ENCODE results near the gene LDB2.

The LDB2 gene

DNA sequence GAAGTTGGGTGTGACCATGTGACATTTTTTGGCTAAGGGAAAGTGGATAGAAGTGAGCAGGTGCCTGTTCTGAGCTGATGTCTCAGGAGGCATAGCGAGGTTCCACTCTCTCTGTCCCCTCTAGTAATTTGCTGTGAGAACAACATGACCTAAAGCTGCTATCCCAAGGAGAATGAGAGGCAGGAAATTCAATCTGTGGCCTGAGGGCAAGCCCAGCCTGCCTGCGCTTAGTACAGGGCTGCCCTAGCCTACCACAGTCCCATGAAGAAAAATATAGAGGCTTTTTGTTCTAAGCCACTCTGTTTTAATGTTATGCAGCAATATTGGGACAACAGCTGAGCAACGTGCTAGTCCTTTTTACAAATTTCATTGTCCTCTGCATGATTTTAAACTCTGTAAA is 193.1 kb downstream of the LDB2 start:
- TF ChIP-seq, protein P1, sequence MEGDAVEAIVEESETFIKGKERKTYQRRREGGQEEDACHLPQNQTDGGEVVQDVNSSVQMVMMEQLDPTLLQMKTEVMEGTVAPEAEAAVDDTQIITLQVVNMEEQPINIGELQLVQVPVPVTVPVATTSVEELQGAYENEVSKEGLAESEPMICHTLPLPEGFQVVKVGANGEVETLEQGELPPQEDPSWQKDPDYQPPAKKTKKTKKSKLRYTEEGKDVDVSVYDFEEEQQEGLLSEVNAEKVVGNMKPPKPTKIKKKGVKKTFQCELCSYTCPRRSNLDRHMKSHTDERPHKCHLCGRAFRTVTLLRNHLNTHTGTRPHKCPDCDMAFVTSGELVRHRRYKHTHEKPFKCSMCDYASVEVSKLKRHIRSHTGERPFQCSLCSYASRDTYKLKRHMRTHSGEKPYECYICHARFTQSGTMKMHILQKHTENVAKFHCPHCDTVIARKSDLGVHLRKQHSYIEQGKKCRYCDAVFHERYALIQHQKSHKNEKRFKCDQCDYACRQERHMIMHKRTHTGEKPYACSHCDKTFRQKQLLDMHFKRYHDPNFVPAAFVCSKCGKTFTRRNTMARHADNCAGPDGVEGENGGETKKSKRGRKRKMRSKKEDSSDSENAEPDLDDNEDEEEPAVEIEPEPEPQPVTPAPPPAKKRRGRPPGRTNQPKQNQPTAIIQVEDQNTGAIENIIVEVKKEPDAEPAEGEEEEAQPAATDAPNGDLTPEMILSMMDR (IDR thresholded peaks at IDR 0.05; ENCODE audit: control insufficient read depth, extremely low read depth, insufficient read depth): no peak
- H3K4me3 ChIP-seq (ENCODE audit: low read depth, low read length): no peak overlapping the region
- no peak for DNase-seq (ENCODE audit: low read depth)

DNA sequence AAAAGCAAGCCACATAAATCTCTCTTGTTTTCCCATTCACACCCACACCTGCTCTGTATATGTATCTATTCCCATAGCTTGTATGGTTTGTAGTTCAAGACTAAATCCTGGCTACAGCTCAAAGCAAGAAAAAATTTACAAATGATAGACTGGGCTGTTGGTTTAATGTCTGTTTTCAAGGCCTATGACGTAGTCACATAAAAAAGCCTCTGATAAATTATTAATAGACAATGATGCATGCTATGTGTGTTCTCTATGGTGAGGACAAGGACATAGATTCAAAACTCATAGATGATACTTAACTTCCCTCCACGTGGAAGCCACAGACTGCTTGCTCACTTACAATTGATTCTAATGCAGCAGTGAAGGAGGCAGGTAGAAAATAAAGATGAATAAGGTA is 194.0 kb downstream of the LDB2 start:
- no peak overlapping the region for H3K4me3 ChIP-seq (ENCODE audit: low read depth, low read length)
- TF ChIP-seq, protein P1 (IDR thresholded peaks at IDR 0.05; ENCODE audit: control insufficient read depth, extremely low read depth, insufficient read depth): no peak
- no peak for DNase-seq (ENCODE audit: low read depth)

DNA sequence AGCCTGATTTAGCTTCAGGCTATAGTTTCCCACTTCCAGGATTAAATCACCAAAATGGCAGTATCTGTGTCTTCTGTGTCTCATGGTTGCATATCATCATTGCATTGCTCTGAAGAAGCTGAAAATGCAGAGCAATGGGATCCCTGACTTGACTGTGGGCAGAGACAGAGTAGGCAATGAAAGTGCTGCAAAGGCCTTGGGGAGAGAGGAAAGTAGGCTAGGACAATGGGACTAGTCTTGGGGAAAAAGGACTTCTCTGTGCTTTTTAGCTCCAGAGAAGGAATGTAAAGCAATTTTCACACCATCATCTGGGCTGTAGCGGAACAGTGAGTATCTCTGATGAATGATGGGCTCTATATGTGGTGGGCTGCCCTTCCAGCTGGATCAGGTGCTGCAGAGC is 202.5 kb downstream of the LDB2 start:
- DNase-seq (ENCODE audit: low read depth): no peak
- no peak overlapping the region for H3K4me3 ChIP-seq (ENCODE audit: low read depth, low read length)
- TF ChIP-seq, protein P1 (IDR thresholded peaks at IDR 0.05; ENCODE audit: control insufficient read depth, extremely low read depth, insufficient read depth): no peak

DNA sequence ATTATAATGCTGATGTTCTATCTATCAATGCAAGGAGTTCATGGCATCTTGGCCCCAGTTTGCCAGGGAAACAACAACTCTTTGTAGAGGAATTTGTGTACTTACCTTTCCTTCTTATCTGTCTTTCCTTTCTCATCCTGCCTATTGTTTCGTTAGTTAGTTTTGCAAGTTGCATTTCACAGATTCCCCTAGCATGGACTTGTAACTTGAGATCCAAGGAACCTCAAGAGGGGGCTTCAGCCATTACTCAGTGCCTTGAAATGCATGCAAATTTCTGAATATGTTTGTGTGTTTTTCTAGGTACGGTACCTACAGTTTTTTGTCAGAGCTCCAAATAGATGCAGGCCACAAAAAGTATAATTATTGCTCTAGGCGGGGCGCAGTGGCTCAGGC is 203.6 kb downstream of the LDB2 start:
- no peak overlapping the region for H3K4me3 ChIP-seq (ENCODE audit: low read depth, low read length)
- TF ChIP-seq, protein P1 (IDR thresholded peaks at IDR 0.05; ENCODE audit: control insufficient read depth, extremely low read depth, insufficient read depth): no peak
- DNase-seq (ENCODE audit: low read depth): no peak

DNA sequence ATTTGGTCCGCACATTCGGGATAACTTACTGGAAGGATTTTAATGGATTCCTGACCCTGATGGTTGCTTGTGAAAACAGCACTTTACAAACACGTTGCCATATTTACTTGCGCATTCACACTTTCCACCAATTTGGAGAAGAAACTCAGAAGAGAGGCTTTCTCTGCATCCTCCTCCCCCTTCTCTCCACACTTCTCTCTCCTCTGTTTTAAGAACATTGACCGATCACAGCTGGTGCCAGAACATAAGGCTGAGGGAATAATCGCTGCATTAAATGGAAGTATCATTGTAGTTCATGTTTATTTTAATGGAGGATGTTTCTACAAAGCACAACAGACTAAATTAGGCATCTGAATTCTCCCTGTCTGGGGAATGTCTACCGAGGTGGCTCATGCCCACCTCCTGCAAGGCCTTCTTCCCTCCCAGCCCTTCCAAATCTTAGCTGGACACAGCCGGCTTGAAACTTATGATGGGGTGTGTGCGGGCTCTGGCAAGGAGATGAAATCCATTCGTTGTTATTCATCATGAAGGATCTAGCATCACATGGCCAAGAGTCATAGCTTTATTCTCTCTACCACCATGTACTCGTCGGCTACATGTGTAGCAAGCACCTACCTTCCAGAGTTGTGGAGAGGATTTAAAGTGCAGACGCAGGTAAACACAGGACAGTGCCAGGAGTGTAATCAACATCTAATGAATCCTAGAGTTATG is 204.1 kb downstream of the LDB2 start:
- H3K4me3 ChIP-seq (ENCODE audit: low read depth, low read length): no peak overlapping the region
- no peak for DNase-seq (ENCODE audit: low read depth)
- TF ChIP-seq, protein P1 (IDR thresholded peaks at IDR 0.05; ENCODE audit: control insufficient read depth, extremely low read depth, insufficient read depth): no peak

DNA sequence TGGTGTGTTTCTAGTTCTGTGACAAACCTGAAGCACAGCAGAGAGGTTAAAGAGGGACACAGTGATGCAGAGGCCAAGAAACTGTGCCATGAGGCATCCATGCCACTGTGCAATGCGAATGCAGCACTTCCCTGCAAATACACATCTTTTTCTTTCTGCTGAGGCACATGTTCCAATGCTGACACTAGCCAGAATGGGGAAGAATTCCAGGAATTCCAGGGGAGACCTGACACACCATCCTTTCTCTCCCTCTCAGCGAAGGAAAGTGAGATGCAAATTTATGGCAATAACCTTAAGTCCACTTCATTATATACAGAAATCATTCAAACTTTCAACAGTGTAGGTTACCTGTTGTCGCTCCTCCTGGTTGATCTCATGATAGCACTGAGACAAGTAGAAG is 204.8 kb downstream of the LDB2 start:
- DNase-seq (ENCODE audit: low read depth): no peak
- TF ChIP-seq, protein P1 (IDR thresholded peaks at IDR 0.05; ENCODE audit: control insufficient read depth, extremely low read depth, insufficient read depth): no peak

DNA sequence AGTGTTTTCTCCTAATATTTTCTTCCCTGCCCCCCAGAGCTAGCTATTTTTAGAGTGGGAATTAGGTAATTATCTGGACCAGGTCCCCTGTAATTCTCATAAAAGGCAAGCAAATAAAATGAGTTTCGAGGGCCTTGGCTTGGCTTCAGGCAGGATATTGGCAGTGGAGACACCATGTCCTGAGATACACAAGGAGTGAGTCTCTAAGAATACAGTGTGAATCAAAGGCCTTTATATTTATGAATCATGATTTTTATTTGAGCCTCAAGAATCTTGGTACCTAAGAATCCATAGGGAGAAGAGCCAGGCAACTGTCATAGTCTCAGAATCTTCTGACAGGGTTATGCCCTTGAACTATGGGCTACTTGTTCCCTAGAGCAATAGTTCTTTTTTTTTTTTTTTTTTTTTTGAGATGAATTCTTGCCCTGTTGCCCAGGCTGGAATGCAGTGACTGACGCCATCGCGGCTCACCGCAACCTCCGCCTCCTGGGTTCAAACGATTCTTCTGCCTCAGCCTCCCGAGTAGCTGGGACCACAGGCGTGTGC is 205.4 kb downstream of the LDB2 start:
- TF ChIP-seq, protein P1 (IDR thresholded peaks at IDR 0.05; ENCODE audit: control insufficient read depth, extremely low read depth, insufficient read depth): no peak
- H3K4me3 ChIP-seq (ENCODE audit: low read depth, low read length): no peak overlapping the region
- DNase-seq (ENCODE audit: low read depth): peak; percentile 17

More for the DNA sequence above, 204.8 kb downstream of the LDB2 start:
- H3K4me3 ChIP-seq (ENCODE audit: low read depth, low read length): no peak overlapping the region

All from LNCaP clone FGC (cell line).